ENCODE measurements around the gene FRAS1. TPM values are rescaled to one million over a fixed set of nuclear protein-coding genes. Genes with fewer than 3 reads are reported as not detected.
A peak's percentile ranks its signal among the peaks of the same experiment; 100 is the strongest.
"Not testable (repeated sequence)": the region's sequence is repeated elsewhere in the genome, so short reads cannot be mapped to it uniquely, and the experiment has no call there.

Gene FRAS1, protein sequence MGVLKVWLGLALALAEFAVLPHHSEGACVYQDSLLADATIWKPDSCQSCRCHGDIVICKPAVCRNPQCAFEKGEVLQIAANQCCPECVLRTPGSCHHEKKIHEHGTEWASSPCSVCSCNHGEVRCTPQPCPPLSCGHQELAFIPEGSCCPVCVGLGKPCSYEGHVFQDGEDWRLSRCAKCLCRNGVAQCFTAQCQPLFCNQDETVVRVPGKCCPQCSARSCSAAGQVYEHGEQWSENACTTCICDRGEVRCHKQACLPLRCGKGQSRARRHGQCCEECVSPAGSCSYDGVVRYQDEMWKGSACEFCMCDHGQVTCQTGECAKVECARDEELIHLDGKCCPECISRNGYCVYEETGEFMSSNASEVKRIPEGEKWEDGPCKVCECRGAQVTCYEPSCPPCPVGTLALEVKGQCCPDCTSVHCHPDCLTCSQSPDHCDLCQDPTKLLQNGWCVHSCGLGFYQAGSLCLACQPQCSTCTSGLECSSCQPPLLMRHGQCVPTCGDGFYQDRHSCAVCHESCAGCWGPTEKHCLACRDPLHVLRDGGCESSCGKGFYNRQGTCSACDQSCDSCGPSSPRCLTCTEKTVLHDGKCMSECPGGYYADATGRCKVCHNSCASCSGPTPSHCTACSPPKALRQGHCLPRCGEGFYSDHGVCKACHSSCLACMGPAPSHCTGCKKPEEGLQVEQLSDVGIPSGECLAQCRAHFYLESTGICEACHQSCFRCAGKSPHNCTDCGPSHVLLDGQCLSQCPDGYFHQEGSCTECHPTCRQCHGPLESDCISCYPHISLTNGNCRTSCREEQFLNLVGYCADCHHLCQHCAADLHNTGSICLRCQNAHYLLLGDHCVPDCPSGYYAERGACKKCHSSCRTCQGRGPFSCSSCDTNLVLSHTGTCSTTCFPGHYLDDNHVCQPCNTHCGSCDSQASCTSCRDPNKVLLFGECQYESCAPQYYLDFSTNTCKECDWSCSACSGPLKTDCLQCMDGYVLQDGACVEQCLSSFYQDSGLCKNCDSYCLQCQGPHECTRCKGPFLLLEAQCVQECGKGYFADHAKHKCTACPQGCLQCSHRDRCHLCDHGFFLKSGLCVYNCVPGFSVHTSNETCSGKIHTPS (N-terminal part only)
- total RNA-seq: not detected in 2 replicates

DNA sequence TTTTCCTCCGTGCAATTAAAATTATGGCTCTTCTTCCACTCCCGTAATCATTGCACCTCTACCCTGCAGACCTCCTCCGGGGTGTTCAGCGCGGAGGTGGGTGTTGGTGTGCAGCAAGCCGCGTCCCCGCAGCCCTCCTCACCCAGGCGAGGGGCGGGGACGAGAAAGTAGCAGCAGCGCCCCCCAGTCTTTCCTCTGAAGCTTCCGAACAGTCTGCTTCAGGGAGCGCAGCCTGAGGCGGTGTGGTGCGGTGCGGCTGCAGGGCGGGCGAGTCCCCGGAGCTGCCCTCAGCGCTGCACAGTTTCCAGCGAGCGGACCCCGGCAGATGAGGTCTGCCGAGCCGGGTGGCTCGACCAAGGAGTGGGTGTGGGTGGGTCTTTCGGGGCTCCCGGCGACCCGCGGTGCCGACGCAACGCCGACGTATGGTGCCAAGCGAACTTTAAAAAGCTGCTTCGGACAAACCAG, at the start of gene FRAS1:
Gene FRAS1 (plus strand): TSS at position 189 of the 465 bp plus-strand sequence. CDS start 687 bp downstream, outside the sequence.
- Mint-ChIP-seq H3K27me3 (peaks cover 73% of the 10 kb centered on the region), H3K27ac (peak within 1 kb of the TSS; percentile 42), H3K4me3 (peak within 1 kb of the TSS; percentile 88), H3K36me3 (ENCODE audit: low read depth) (no peaks in the 10 kb centered on the region), H3K4me1 (peaks cover 26% of the 10 kb centered on the region), H3K9me3 (no peaks in the 10 kb centered on the region)
- intact Hi-C loops (cut with micrococcal nuclease): loop anchor here (5.0 kb wide), 3 partner anchors 100 to 460 kb away; partner anchors contain the start of gene CNOT6L
- peak; percentile 67 for DNase-seq

DNA sequence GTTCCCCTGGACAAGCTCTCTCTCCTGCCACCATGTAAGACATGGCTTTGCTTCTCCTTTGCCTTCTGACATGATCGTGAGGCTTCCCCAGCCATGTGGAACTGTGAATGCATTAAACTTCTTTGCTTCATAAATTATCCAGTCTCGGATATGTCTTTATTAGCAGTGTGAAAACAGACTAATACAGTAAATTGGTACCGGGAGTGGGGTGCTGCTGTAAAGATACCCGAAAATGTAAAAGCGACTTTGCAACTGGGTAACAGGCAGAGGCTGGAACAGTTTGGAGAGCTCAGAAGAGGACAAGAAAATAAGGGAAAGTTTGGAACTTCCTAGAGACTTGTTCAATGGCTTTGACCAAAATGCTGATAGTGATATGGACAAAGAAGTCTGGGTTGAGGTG, 46.1 kb upstream of the FRAS1 start:
- H3K4me3 Mint-ChIP-seq; H3K4me1 Mint-ChIP-seq; H3K36me3 Mint-ChIP-seq (ENCODE audit: low read depth); intact Hi-C loops (cut with micrococcal nuclease); H3K27ac Mint-ChIP-seq; DNase-seq; H3K27me3 Mint-ChIP-seq: not testable (repeated sequence)
- peaks cover 16% of the 10 kb centered on the region for H3K9me3 Mint-ChIP-seq

DNA sequence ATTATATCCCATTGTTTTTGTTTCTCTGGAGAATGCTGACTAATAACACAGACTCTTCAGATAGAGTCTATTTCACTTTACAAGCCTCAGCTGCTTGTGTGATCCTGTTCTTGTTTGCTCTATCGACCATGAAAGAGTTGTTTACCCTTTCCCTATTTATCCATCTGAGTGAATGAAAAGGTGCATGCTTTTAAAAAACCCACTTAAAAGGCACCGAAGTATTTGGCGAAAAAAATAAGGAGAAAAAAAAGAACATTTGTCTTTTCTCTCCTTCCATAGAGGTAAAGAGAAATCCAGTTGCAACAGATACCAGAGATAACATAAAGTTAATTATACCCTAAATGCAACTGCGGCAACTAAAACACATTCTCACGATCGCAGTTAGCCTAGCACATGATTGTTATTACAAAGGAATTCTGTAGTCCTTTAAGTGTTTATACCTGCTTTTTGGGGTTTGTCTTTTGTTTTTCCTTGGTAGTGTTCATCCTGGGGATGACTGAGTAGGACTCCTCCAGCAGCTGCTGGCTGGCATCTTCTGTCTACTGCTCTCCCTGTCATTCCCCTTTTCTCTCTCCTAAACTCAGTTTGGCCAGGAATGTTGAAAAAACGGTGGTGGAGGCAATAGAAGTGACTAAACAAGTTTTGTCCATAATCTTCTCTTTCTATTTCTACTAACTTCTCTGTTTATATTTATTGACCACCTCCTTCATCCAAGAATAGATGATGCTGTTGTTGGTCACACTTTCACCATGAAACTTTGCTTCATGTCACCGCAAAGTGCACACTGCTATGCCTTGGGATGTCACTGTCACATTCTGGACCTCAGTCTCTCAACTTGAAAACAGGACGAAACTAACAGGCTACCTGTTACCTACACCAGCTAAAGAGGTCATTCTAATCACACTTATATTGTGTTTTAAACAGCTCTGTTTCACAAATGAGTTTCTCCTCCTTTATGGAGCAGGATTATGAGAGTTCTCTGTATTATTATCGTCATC, 41.9 kb upstream of the FRAS1 start:
- Mint-ChIP-seq H3K9me3 (peaks cover 12% of the 10 kb centered on the region), H3K27me3 (peaks cover 5% of the 10 kb centered on the region), H3K27ac (no peak overlapping the region), H3K4me3 (no peak overlapping the region), H3K36me3 (ENCODE audit: low read depth) (no peaks in the 10 kb centered on the region), H3K4me1 (no peaks in the 10 kb centered on the region)
- intact Hi-C loops (cut with micrococcal nuclease): no loop called here
- DNase-seq: no peak

DNA sequence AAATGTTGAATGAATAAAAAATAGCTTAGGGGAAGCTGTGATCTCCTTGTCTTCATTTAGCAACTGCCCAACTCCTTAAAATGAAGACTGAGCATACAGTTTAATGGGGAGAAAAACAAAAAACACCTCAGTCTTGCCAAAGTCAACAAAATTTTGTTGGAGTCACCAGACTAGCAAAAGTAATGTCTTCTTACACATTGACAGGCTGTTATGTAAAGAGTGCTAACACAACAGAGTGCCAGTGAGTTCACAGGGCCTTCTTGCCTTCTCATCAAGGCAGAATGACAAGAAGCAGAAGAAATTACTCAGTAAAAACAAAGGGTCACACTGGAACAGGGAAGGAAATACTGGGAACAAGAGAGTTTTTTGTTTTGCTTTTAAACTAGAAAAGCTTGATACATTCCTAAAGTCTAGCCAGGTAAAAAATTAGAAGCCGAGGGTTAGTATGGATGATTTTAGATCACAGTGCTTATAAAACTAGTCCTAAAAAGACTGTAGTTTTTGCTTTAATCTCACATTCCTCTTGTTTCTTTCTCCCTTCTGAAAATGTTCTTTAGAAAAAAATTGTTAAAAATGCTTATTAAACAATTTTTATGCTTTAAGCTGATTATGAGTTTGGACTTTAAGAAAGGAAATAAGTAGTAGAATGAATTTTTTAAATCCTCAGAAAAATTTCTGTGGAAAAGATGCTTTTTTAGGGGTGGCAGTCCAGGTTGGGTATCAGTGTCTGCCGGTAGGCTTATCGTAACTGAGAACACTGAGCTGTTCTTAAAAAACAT, 38.7 kb upstream of the FRAS1 start:
- no peaks in the 10 kb centered on the region for H3K9me3 Mint-ChIP-seq
- H3K4me3 Mint-ChIP-seq: no peak overlapping the region
- intact Hi-C loops (cut with micrococcal nuclease): no loop called here
- H3K27me3 Mint-ChIP-seq: peaks cover 6% of the 10 kb centered on the region
- no peak for DNase-seq
- H3K27ac Mint-ChIP-seq: no peak overlapping the region
- H3K4me1 Mint-ChIP-seq: no peaks in the 10 kb centered on the region
- no peaks in the 10 kb centered on the region for H3K36me3 Mint-ChIP-seq (ENCODE audit: low read depth)

DNA sequence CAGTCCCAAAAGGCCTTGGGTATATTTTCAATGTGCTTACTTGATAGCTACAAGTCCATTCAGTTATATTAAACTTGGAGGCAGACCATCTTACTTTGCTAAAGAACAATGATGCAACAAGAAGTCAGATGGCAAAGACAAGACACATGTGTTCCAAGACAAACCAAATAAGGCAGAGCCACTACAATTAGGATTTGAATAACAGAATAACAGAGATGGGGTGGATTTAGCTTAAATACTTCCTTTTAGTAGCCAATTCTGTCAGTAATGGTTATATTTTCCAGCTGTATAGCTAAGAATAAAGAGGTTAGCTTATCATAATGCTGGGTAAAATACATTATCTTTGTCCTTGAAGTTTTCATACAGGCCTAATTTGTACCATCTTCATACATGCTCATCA, 37.7 kb upstream of the FRAS1 start:
- Mint-ChIP-seq H3K4me3 (no peak overlapping the region), H3K27ac (no peak overlapping the region), H3K4me1 (no peaks in the 10 kb centered on the region), H3K36me3 (ENCODE audit: low read depth) (no peaks in the 10 kb centered on the region), H3K9me3 (no peaks in the 10 kb centered on the region), H3K27me3 (peaks cover 6% of the 10 kb centered on the region)
- no peak for DNase-seq
- intact Hi-C loops (cut with micrococcal nuclease): no loop called here

DNA sequence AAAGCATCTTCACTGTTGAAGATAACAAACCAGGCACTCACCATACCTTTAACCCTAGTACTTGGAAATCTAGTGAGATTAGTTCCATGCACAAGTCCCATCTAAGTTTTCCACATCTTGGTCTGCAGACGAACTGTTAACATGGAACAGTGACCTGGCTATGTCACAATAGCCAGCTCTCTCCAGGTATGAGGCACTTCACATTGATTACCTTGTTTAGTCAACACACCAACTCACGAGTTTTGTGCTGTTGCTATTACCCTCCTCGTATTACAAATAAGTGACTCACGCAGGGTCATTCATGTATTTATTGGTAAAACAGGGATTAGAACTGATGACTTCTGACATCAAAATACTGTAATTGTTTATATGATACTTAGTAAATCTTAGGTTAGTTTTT, 36.4 kb upstream of the FRAS1 start:
- H3K4me3 Mint-ChIP-seq: no peak overlapping the region
- no peak for DNase-seq
- H3K36me3 Mint-ChIP-seq (ENCODE audit: low read depth): no peaks in the 10 kb centered on the region
- H3K4me1 Mint-ChIP-seq: no peaks in the 10 kb centered on the region
- no peak overlapping the region for H3K27ac Mint-ChIP-seq
- no peaks in the 10 kb centered on the region for H3K9me3 Mint-ChIP-seq
- peaks cover 11% of the 10 kb centered on the region for H3K27me3 Mint-ChIP-seq
- intact Hi-C loops (cut with micrococcal nuclease): no loop called here

DNA sequence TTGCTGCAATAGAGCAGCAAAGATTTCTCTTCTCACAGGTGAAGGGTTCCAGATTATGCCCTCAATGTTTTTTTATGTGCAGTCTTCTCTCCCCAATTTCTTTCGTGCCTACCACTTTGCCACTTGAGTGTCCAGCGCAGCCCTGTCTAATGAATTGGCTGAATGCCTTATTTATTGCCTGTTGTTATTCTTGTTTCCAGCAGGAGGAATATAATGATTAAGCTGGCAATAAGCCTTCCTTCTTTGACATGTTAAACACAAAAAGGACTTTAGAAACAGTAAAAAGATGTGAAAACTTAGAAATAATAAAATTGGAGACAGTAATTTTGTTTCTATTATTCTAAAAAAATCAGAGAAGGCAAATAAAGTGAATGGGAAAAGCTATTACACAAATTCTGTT, 34.6 kb upstream of the FRAS1 start:
- H3K36me3 Mint-ChIP-seq (ENCODE audit: low read depth): no peaks in the 10 kb centered on the region
- no peaks in the 10 kb centered on the region for H3K9me3 Mint-ChIP-seq
- no peaks in the 10 kb centered on the region for H3K4me1 Mint-ChIP-seq
- H3K27me3 Mint-ChIP-seq: peaks cover 10% of the 10 kb centered on the region
- no peak for DNase-seq
- no peak overlapping the region for H3K4me3 Mint-ChIP-seq
- intact Hi-C loops (cut with micrococcal nuclease): no loop called here
- H3K27ac Mint-ChIP-seq: no peak overlapping the region

DNA sequence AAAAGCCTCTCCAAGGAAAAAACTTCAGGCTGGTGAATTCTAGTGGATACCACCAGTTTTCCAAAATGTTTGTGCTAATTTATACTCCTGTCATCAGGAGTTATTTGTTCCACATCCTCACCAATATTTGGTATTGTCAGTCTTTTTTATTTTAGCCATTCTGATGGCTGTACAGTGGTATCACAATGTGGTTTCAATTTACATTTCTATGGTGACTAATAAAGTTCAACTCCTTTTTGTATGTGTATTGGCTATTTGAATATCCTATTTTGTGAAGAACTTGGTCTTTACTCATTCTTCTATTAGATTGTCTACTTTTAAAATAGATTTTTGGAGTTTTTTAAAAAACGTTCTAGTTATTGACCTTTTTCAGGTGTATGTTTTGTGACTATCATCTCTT, 33.0 kb upstream of the FRAS1 start:
- DNase-seq: no peak
- Mint-ChIP-seq H3K9me3 (no peaks in the 10 kb centered on the region), H3K4me1 (no peaks in the 10 kb centered on the region), H3K36me3 (ENCODE audit: low read depth) (no peaks in the 10 kb centered on the region), H3K27me3 (peaks cover 11% of the 10 kb centered on the region), H3K27ac (no peak overlapping the region), H3K4me3 (no peak overlapping the region)
- intact Hi-C loops (cut with micrococcal nuclease): no loop called here

DNA sequence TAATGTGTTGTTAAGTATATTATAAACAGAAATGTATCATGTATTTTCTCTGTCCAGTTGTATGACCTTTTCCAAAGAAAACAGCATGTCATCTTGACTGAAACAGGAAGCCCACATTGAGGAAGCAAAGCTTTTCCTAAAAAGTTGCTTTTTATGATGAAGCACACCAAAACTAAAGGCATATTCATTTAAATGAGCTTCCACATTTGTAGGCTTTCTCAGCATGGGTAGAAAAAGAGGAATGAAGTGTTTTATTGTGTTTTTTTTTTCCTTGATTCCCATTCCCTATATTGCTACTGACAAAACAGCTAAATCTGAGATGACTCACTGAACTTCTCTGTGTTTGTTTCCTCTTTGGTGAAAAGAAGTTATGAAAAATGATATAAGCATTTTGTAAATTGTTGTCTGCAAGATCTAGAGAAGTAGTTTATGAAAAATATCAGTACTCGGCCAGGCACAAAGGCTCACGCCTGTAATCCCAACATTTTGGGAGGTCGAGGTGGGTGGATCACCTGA, 32.5 kb upstream of the FRAS1 start:
- no peak overlapping the region for H3K4me3 Mint-ChIP-seq
- no peak for DNase-seq
- no peaks in the 10 kb centered on the region for H3K4me1 Mint-ChIP-seq
- no peaks in the 10 kb centered on the region for H3K36me3 Mint-ChIP-seq (ENCODE audit: low read depth)
- H3K9me3 Mint-ChIP-seq: no peaks in the 10 kb centered on the region
- intact Hi-C loops (cut with micrococcal nuclease): no loop called here
- H3K27ac Mint-ChIP-seq: no peak overlapping the region
- H3K27me3 Mint-ChIP-seq: peaks cover 11% of the 10 kb centered on the region

DNA sequence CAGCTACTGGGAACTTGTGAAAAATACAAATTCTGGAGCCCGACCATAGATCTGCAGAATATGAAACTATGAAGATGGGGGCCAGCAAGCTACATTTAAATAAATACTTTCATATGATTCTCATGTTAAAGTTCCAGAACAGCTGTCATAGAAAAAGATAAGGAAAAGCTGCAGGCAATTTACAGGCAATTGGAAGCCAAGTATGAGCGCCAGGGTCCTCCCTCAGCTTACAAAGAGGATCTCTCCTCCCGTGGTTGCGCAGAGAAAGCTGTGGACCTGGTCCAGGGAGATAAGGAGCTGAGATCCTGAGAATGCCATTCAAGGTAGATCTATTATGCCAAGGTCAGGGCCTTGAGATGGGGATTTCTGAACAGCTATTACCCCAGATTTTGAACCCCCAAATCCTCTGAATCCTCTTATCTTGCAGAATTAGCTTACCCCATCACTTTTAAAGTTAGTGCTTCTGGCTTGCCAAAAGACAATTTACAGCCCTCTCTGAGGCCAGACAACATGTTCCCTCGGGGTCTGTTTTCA, 25.6 kb upstream of the FRAS1 start:
- no peak overlapping the region for H3K4me3 Mint-ChIP-seq
- H3K36me3 Mint-ChIP-seq (ENCODE audit: low read depth): no peaks in the 10 kb centered on the region
- no peaks in the 10 kb centered on the region for H3K4me1 Mint-ChIP-seq
- H3K27me3 Mint-ChIP-seq: peaks cover 4% of the 10 kb centered on the region
- H3K9me3 Mint-ChIP-seq: no peaks in the 10 kb centered on the region
- H3K27ac Mint-ChIP-seq: no peak overlapping the region
- DNase-seq: no peak
- intact Hi-C loops (cut with micrococcal nuclease): no loop called here

DNA sequence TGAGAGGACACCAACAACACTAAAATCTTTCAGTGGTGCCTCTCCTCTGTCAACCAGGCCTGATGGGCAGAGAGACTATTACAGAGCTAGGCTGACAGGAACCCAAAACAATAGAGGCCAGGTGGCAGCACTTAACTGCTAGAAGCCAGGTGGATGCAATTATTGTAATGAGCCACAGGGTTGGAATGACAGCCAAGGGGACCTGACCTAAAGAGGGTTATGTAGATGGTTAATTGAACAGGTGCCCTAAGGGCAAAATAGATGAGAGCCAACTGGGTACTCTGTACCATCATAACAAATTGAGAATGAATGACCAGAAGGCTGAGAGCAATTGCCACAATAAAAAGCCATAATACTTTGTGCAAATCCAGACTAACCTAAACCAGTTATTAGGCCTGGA, 24.7 kb upstream of the FRAS1 start:
- DNase-seq: no peak
- H3K9me3 Mint-ChIP-seq: no peaks in the 10 kb centered on the region
- no peak overlapping the region for H3K27ac Mint-ChIP-seq
- peaks cover 4% of the 10 kb centered on the region for H3K27me3 Mint-ChIP-seq
- H3K36me3 Mint-ChIP-seq (ENCODE audit: low read depth): no peaks in the 10 kb centered on the region
- no peaks in the 10 kb centered on the region for H3K4me1 Mint-ChIP-seq
- intact Hi-C loops (cut with micrococcal nuclease): no loop called here
- H3K4me3 Mint-ChIP-seq: no peak overlapping the region

DNA sequence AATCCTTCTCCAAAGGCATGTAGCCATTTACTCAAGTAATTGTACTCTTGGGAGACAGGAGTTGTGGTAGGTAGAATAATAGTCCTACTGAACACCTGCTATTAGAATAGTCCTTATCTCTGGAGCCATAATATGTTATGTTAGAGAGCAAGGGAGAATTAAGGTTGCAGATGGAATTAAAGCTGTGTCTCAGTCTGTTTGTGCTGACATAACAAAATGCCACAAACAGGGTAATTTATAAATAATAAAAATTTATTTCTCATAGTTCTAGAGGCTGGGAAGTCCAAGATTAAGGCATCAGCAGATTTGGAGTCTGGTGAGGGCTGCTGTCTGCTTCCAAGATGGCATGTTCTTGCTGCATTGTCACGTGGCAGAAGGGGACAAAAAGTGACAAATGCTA, 24.2 kb upstream of the FRAS1 start:
- H3K27me3 Mint-ChIP-seq: peaks cover 4% of the 10 kb centered on the region
- no peak overlapping the region for H3K4me3 Mint-ChIP-seq
- H3K4me1 Mint-ChIP-seq: no peaks in the 10 kb centered on the region
- no peaks in the 10 kb centered on the region for H3K36me3 Mint-ChIP-seq (ENCODE audit: low read depth)
- H3K27ac Mint-ChIP-seq: no peak overlapping the region
- no peaks in the 10 kb centered on the region for H3K9me3 Mint-ChIP-seq
- DNase-seq: no peak
- intact Hi-C loops (cut with micrococcal nuclease): no loop called here
